K562 (cell line): ENCODE measurements around the gene BTN3A1. TPM values are rescaled to one million over a fixed set of nuclear protein-coding genes. Genes with fewer than 3 reads are reported as not detected.
A peak's percentile ranks its signal among the peaks of the same experiment; 100 is the strongest.

Experiments used
- ATAC-seq: fragments of 200-7000 bp; cut with Tn5 transposase; 3 replicates; pipeline ENCODE4 v1.9.1; 2020; ENCODE audit warnings: moderate library complexity
- BruUV-seq: library from RNA; stranded (reverse); fragments of 400-500 nt; replicated peaks from 2 replicates; lab custom pipeline; 2021; lab: Mats Ljungman, UMichigan
- CTCF ChIA-PET: fragments of 300-600 bp; formaldehyde crosslinking; extraction: SDS; loops from one replicate; lab custom pipeline; 2021; ENCODE audit warnings: low intra/inter-chr PET ratio; lab: Yijun Ruan, JAX
- POLR2A ChIA-PET: fragments of 300-600, 350-650 bp; sonication (Branson Sonifier 250); formaldehyde crosslinking; extraction: SDS; loops from one replicate; lab custom pipeline; 2021; ENCODE audit warnings: antibody characterized with exemption, inconsistent platforms; lab: Yijun Ruan, JAX
- DNase-seq, 4 experiments: peaks; one replicate each; pipeline versions ENCODE4 v3.0.0 to v3.0.0-alpha.2; 2011 to 2018; ENCODE audit warnings: low spot score in 3 of 4, mixed read lengths in 3 of 4; ENCODE audit errors: extremely low read depth in 1 of 4
- FAIRE-seq: peaks from 2 replicates; lab custom pipeline; 2011; peaks lifted over from hg19 to GRCh38; lab: Jason Lieb, UNC
- H2AFZ ChIP-seq: 2 replicates; pipeline ENCODE4 v1.6.0; 2011; ENCODE audit warnings: low read depth, low read length, control low read depth, inconsistent platforms
- H3K27ac ChIP-seq: fragments of 200-600 bp; 3 replicates; pipeline ENCODE4 v1.8.0; 2011; ENCODE audit warnings: low read depth, mild to moderate bottlenecking, control low read depth, inconsistent platforms, low read length, moderate library complexity, mixed read lengths; ENCODE audit errors: extremely low read depth
- H3K27me3 ChIP-seq, 2 experiments: fragments of 300-600 bp in 1 of 2; 2 replicates in 1 of 2; 3 replicates in 1 of 2; pipeline versions ENCODE4 v1.6.0 to v1.8.0; 2011; ENCODE audit warnings: inconsistent platforms in 2 of 2, low read length in 2 of 2, mild to moderate bottlenecking in 1 of 2, mixed read lengths in 1 of 2, moderate library complexity in 1 of 2; ENCODE audit not compliant: control insufficient read depth in 2 of 2, insufficient read depth in 2 of 2
- H3K36me3 ChIP-seq: fragments of 300-600 bp; 3 replicates; pipeline ENCODE4 v1.8.0; 2011; ENCODE audit warnings: mild to moderate bottlenecking, low read length, inconsistent platforms; ENCODE audit not compliant: control insufficient read depth, insufficient read depth
- H3K4me1 ChIP-seq, 2 experiments: fragments of 200-600 bp in 1 of 2; replicated peaks in 1 of 2; 2 replicates in 1 of 2; 3 replicates in 1 of 2; pipeline versions ENCODE4 v1.5.1 to v1.8.0; 2011; ENCODE audit warnings: inconsistent platforms in 2 of 2, low read length in 2 of 2, mild to moderate bottlenecking in 1 of 2, mixed read lengths in 1 of 2, moderate library complexity in 1 of 2; ENCODE audit not compliant: control insufficient read depth in 2 of 2, insufficient read depth in 2 of 2
- H3K4me2 ChIP-seq: 2 replicates; pipeline ENCODE4 v1.6.1; 2011; ENCODE audit warnings: low read length, control low read depth, inconsistent platforms, mixed read lengths; ENCODE audit not compliant: insufficient read depth
- H3K4me3 ChIP-seq: fragments of 200-600 bp; sonication (generic), shearing (Covaris generic); 2 replicates; pipeline ENCODE4 v1.5.1; 2016; ENCODE audit warnings: control low read depth, inconsistent platforms
- H3K79me2 ChIP-seq: fragments of 200-600 bp; 3 replicates; pipeline ENCODE4 v1.8.0; 2011; ENCODE audit warnings: low read length, inconsistent platforms; ENCODE audit not compliant: control insufficient read depth, insufficient read depth
- H3K9ac ChIP-seq, 2 experiments: 2 replicates each; pipeline versions ENCODE4 v1.6.0 to v1.6.1; 2011; ENCODE audit warnings: low read depth in 2 of 2, low read length in 2 of 2, control low read depth in 1 of 2, inconsistent platforms in 1 of 2, mild to moderate bottlenecking in 1 of 2, mixed read lengths in 1 of 2; ENCODE audit not compliant: insufficient read depth in 1 of 2
- H3K9me1 ChIP-seq: one replicate; pipeline ENCODE4 v1.6.0; 2011; ENCODE audit warnings: inconsistent platforms, mild to moderate bottlenecking, low read length, moderate library complexity; ENCODE audit not compliant: control insufficient read depth, insufficient read depth
- H3K9me3 ChIP-seq: replicated peaks from 2 replicates; pipeline ENCODE4 v1.5.1; 2011; ENCODE audit warnings: low read depth, low read length, inconsistent platforms; ENCODE audit not compliant: control insufficient read depth, insufficient read depth
- H4K20me1 ChIP-seq: replicated peaks from 2 replicates; pipeline ENCODE4 v1.6.1; 2011; ENCODE audit warnings: low read length, inconsistent platforms, mixed read lengths; ENCODE audit not compliant: control insufficient read depth, insufficient read depth
- DNMT1 ChIP-seq: fragments of 450-650 bp; IDR thresholded peaks from 2 replicates; pipeline ENCODE4 v1.6.1; 2016; ENCODE audit warnings: antibody characterized with exemption, mild to moderate bottlenecking
- EGR1 ChIP-seq: fragments of 450-650 bp; conservative IDR thresholded peaks from 2 replicates; pipeline ENCODE4 v1.6.1; 2017; ENCODE audit warnings: mild to moderate bottlenecking
- FOSL1 ChIP-seq: fragments of 200-800 bp; sonication (Bioruptor generic); conservative IDR thresholded peaks from 2 replicates; pipeline ENCODE4 v1.6.1; 2016; ENCODE audit warnings: missing genetic modification characterization, missing compliant biosample characterization
- FOXJ2 ChIP-seq: fragments of 200-800 bp; sonication (Bioruptor generic); IDR thresholded peaks from 2 replicates; pipeline ENCODE4 v1.6.1; 2016; ENCODE audit warnings: missing genetic modification characterization, missing compliant biosample characterization
- KAT8 ChIP-seq: fragments of 450-650 bp; IDR thresholded peaks from 2 replicates; pipeline ENCODE4 v1.6.1; 2016; ENCODE audit warnings: low read depth, mild to moderate bottlenecking
- NFRKB ChIP-seq: fragments of 450-650 bp; IDR thresholded peaks from 2 replicates; pipeline ENCODE4 v1.6.1; 2016; ENCODE audit warnings: low read depth
- PHF8 ChIP-seq: fragments of 200-600 bp; sonication (generic); IDR thresholded peaks from 2 replicates; pipeline ENCODE4 v1.6.1; 2012; ENCODE audit warnings: mixed run types, mild to moderate bottlenecking, inconsistent platforms, low read length, moderate library complexity, borderline replicate concordance
- PYGO2 ChIP-seq: fragments of 450-650 bp; IDR thresholded peaks from 2 replicates; pipeline ENCODE4 v1.6.1; 2016; ENCODE audit warnings: mild to moderate bottlenecking, missing genetic modification characterization, moderate library complexity, missing compliant biosample characterization
- RAD51 ChIP-seq: fragments of 450-650 bp; IDR thresholded peaks from 2 replicates; pipeline ENCODE4 v1.7.1; 2016; ENCODE audit warnings: low read depth, mild to moderate bottlenecking, borderline replicate concordance
- RHOXF2B ChIP-seq: fragments of 250-450 bp; sonication (Bioruptor Pico); conservative IDR thresholded peaks from 2 replicates; pipeline ENCODE4 v1.5.1; 2021
- SPI1 ChIP-seq: IDR thresholded peaks from 2 replicates; pipeline ENCODE4 v1.6.1; 2011; ENCODE audit warnings: low read depth, low read length, control low read depth, borderline replicate concordance
- TAF9B ChIP-seq: fragments of 450-650 bp; IDR thresholded peaks from 2 replicates; pipeline ENCODE4 v1.6.1; 2018; ENCODE audit warnings: mild to moderate bottlenecking; ENCODE audit not compliant: partially characterized antibody
- WGBS: fragments of 100-300 bp; shearing (Covaris generic); methylation state at CpG from one replicate; pipeline ENCODE4 v1.1.6; 2016; ENCODE audit warnings: low coverage, mixed read lengths; ENCODE audit not compliant: insufficient coverage; ENCODE audit errors: missing lambda C conversion rate; 5-methylcytosine and 5-hydroxymethylcytosine counted together
- in situ Hi-C: fragments of 300-500 bp; cut with MboI; formaldehyde crosslinking; loops from 4 replicates; pipeline ENCODE4 v1.15.0; 2018; ENCODE audit warnings: inconsistent platforms, mixed read lengths
- intact Hi-C: fragments of 100-400 bp; cut with micrococcal nuclease; formaldehyde crosslinking; loops from 2 replicates; pipeline ENCODE4 v1.14.2; 2022
- polyA plus RNA-seq, 8 experiments: library from polyadenylated mRNA; depleted of rRNA in 4 of 8; stranded (reverse) in 5 of 8; unstranded in 3 of 8; fragments of >200 nt; fragmentation: Nextera tagmentation in 2 of 8; fragmentation: Illumina TruSeq in 1 of 8; extraction: Ambion mirVana in 2 of 8; extraction: Trizol in 1 of 8; gene quantifications; 2 replicates each; pipeline versions ENCODE4 v1.2.1 to v1.2.3, GENCODE V29; 2011 to 2014; ENCODE audit warnings: inconsistent platforms in 1 of 8, missing spikeins in 1 of 8
- total RNA-seq, 7 experiments: library from RNA; depleted of rRNA in 6 of 7; stranded (reverse); fragments of >200 nt in 6 of 7; fragmentation: Illumina TruSeq in 2 of 7; extraction: Trizol in 2 of 7; gene quantifications; 2 replicates each; pipeline versions ENCODE4 v1.2.1 to v1.2.3, GENCODE V29; 2011 to 2021; ENCODE audit warnings: low replicate concordance in 1 of 7
- TF ChIP-seq, protein P1 (sequence below): fragments of 450-650 bp; formaldehyde crosslinking; conservative IDR thresholded peaks from 2 replicates; pipeline ENCODE4 v1.4.0; 2022; ENCODE audit warnings: mild to moderate bottlenecking, missing genetic modification characterization
- TF ChIP-seq, protein P2 (sequence below): fragments of 250-450 bp; sonication (Bioruptor Pico); IDR thresholded peaks from 2 replicates; pipeline ENCODE4 v1.8.0; 2022; ENCODE audit warnings: moderate library complexity, mild to moderate bottlenecking, inconsistent platforms
- TF ChIP-seq, protein P3 (sequence below): fragments of 450-650 bp; IDR thresholded peaks from 2 replicates; pipeline ENCODE4 v1.6.1; 2016; ENCODE audit warnings: borderline replicate concordance
- TF ChIP-seq, protein P4 (sequence below), 3 experiments: IDR thresholded peaks in 2 of 3; conservative IDR thresholded peaks in 1 of 3; 2 replicates each; pipeline ENCODE4 v1.5.1; 2011 to 2012; ENCODE audit warnings: low read length in 3 of 3, mild to moderate bottlenecking in 3 of 3, control low read depth in 2 of 3, improper control_type of control experiment in 1 of 3, inconsistent platforms in 1 of 3, low read depth in 1 of 3, mixed read lengths in 1 of 3, moderate library complexity in 1 of 3; ENCODE audit not compliant: insufficient read depth in 2 of 3

BTN3A1 gene
- total and polyA plus RNA-seq, 9 of the 15 experiments (the other 6 are each of a cell fraction or from before 2014, with no cell fraction given), result 0.84 to 8.5 (median 3.9) TPM

DNA sequence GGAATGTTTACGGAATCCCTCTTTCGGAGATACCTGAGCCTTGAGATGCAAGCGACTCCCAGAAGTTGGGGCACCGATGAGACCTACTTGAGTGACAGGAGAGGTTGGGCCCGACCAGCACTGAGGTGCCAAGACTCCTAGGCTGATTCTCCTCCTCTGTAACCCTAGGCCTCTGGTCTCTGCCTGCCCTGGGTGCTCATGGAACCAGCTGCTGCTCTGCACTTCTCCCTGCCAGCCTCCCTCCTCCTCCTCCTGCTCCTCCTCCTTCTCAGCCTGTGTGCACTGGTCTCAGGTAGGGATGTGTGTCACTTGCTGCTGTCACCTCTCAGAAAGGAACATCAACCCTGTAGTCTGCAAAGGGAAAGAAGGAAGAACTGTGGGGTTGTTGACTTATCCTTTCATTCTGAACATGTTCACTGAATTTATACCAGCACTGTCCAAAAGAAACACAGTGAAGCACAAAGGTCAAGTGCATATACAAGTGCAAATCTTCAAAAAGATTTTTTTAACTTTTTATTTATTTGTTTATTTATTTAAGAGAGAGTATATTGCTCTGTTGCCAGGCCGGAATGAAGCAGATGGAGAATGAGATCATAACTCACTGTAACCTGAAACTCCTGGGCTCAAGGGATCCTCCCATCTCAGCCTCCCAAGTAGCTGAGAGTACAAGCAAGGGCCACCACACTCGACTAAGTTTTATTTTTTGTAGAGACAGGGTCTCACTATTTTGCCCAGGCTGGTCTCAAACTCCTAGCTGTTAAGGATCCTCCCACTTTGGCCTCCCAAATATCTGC, 18.3 kb upstream of the BTN3A1 start:
- DNase-seq (peak in 3 of 4 experiments; percentile 33 to 77 (median 40)), FAIRE-seq (peak; percentile 85), ATAC-seq (peak; percentile 86)
- intact Hi-C loops, result no loop called here
- H3K27ac ChIP-seq, result peak overlapping the region; percentile 78
- peak overlapping the region; percentile 81 to 93 for H3K9ac ChIP-seq
- no peaks in the 10 kb centered on the region; the same call in 1 of the 2 replicates for H4K20me1 ChIP-seq
- in situ Hi-C loops, result no loop called here
- H3K4me3 ChIP-seq, result peak overlapping the region; percentile 65
- H3K9me3 ChIP-seq, result no peaks in the 10 kb centered on the region
- peaks cover 13 to 27% of the 10 kb centered on the region in 2 experiments for H3K4me1 ChIP-seq
- peak overlapping the region; percentile 99 for H2AFZ ChIP-seq
- no peaks in the 10 kb centered on the region for H3K36me3 ChIP-seq
- 33% methylated on average over 7 of the region's 7 CpGs for WGBS
- POLR2A ChIA-PET, result interaction anchor here (0.6 to 2.5 kb wide), 14 partner anchors 9 to 195 kb away, joined by 3 to 10 read pairs (median 3); a partner anchor contains a TSS
- peaks cover 3% of the 10 kb centered on the region for H3K9me1 ChIP-seq
- peaks cover 6% of the 10 kb centered on the region for H3K79me2 ChIP-seq
- CTCF ChIA-PET, result no interaction called here
- no TSS peak for BruUV-seq
- no peaks in the 10 kb centered on the region for H3K27me3 ChIP-seq
- H3K4me2 ChIP-seq, result peak overlapping the region; percentile 97
- TF ChIP-seq PYGO2 (tag) (no peak), FOXJ2 (0 out of 2 replicates have a peak, but pooled peaks have one; percentile 28), RHOXF2B (CRISPR knock-in tag) (no peak), TAF9B (peak; percentile 21), RAD51 (no peak), KAT8 (no peak), FOSL1 (tag) (peak; percentile 50; the same call in 1 of the 2 replicates), SPI1 (no peak), PHF8 (no peak; the same call in 1 of the 2 replicates), DNMT1 (no peak), EGR1 (no peak), NFRKB (no peak)
- TF ChIP-seq, protein P1, sequence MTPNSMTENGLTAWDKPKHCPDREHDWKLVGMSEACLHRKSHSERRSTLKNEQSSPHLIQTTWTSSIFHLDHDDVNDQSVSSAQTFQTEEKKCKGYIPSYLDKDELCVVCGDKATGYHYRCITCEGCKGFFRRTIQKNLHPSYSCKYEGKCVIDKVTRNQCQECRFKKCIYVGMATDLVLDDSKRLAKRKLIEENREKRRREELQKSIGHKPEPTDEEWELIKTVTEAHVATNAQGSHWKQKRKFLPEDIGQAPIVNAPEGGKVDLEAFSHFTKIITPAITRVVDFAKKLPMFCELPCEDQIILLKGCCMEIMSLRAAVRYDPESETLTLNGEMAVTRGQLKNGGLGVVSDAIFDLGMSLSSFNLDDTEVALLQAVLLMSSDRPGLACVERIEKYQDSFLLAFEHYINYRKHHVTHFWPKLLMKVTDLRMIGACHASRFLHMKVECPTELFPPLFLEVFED (CRISPR knock-in tag), result no peak
- TF ChIP-seq, protein P2, sequence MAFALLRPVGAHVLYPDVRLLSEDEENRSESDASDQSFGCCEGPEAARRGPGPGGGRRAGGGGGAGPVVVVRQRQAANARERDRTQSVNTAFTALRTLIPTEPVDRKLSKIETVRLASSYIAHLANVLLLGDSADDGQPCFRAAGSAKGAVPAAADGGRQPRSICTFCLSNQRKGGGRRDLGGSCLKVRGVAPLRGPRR (CRISPR knock-in tag), result no peak
- TF ChIP-seq, protein P3, sequence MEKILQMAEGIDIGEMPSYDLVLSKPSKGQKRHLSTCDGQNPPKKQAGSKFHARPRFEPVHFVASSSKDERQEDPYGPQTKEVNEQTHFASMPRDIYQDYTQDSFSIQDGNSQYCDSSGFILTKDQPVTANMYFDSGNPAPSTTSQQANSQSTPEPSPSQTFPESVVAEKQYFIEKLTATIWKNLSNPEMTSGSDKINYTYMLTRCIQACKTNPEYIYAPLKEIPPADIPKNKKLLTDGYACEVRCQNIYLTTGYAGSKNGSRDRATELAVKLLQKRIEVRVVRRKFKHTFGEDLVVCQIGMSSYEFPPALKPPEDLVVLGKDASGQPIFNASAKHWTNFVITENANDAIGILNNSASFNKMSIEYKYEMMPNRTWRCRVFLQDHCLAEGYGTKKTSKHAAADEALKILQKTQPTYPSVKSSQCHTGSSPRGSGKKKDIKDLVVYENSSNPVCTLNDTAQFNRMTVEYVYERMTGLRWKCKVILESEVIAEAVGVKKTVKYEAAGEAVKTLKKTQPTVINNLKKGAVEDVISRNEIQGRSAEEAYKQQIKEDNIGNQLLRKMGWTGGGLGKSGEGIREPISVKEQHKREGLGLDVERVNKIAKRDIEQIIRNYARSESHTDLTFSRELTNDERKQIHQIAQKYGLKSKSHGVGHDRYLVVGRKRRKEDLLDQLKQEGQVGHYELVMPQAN, result 0 out of 2 replicates have a peak, but pooled peaks have one; percentile 11
- TF ChIP-seq, protein P4, sequence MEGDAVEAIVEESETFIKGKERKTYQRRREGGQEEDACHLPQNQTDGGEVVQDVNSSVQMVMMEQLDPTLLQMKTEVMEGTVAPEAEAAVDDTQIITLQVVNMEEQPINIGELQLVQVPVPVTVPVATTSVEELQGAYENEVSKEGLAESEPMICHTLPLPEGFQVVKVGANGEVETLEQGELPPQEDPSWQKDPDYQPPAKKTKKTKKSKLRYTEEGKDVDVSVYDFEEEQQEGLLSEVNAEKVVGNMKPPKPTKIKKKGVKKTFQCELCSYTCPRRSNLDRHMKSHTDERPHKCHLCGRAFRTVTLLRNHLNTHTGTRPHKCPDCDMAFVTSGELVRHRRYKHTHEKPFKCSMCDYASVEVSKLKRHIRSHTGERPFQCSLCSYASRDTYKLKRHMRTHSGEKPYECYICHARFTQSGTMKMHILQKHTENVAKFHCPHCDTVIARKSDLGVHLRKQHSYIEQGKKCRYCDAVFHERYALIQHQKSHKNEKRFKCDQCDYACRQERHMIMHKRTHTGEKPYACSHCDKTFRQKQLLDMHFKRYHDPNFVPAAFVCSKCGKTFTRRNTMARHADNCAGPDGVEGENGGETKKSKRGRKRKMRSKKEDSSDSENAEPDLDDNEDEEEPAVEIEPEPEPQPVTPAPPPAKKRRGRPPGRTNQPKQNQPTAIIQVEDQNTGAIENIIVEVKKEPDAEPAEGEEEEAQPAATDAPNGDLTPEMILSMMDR (IDR thresholded peaks at IDR 0.05 in 2 of 3, conservative IDR thresholded peaks at IDR 0.05 in 1 of 3; ENCODE audit: insufficient read depth in 2 of 3, low read depth in 1 of 3, low read length in 3 of 3), result no peak
